HG02973 (cell line): ENCODE data around the gene SP7.
"Not testable (repeated sequence)": the region's sequence is repeated elsewhere in the genome, so short reads cannot be mapped to it uniquely, and the experiment has no call there.

ENCODE experiments used
- ATAC-seq: cut with Tn5 transposase; IDR thresholded peaks from one replicate; pipeline ENCODE4 v1.9.1; 2021; ENCODE audit warnings: moderate library complexity; ENCODE audit not compliant: unreplicated experiment

SP7 gene

GRCh38 chr12:53347905-53348304 is 11.8 kb upstream of the SP7 start:
- no peak for ATAC-seq

- ATAC-seq, result no peak
These were observed 10.3 kb upstream of the SP7 start for GRCh38 chr12:53346491-53346890.

GRCh38 chr12:53345486-53346188 is 9.5 kb upstream of the SP7 start:
- no peak for ATAC-seq

- no peak for ATAC-seq
These were observed 8.8 kb upstream of the SP7 start for GRCh38 chr12:53344824-53345485.

- ATAC-seq, result no peak
These were observed 8.3 kb upstream of the SP7 start for GRCh38 chr12:53344487-53344823.

- ATAC-seq, result no peak
These were observed 7.8 kb upstream of the SP7 start for GRCh38 chr12:53343969-53344368.

- no peak for ATAC-seq
These were observed 7.3 kb upstream of the SP7 start for GRCh38 chr12:53343449-53343848.

GRCh38 chr12:53340398-53340797 is 4.2 kb upstream of the SP7 start:
- ATAC-seq, result no peak

GRCh38 chr12:53338916-53339315 is 2.8 kb upstream of the SP7 start:
- ATAC-seq, result no peak

GRCh38 chr12:53338017-53338416 is 1.9 kb upstream of the SP7 start:
- ATAC-seq, result no peak

- no peak for ATAC-seq
These were observed 1.3 kb downstream of the SP7 start for GRCh38 chr12:53334822-53335221.

- no peak for ATAC-seq
These were observed 2.3 kb downstream of the SP7 start for GRCh38 chr12:53333845-53334244.

- no peak for ATAC-seq
These were observed 2.9 kb downstream of the SP7 start for GRCh38 chr12:53333289-53333688.

- ATAC-seq, result no peak
These were observed 3.4 kb downstream of the SP7 start for GRCh38 chr12:53332744-53333143.

GRCh38 chr12:53332339-53332738 is 3.8 kb downstream of the SP7 start:
- not testable (repeated sequence) for ATAC-seq

GRCh38 chr12:53330671-53331070 is 5.5 kb downstream of the SP7 start:
- ATAC-seq, result no peak

- no peak for ATAC-seq
These were observed 8.1 kb downstream of the SP7 start for GRCh38 chr12:53328043-53328435.

GRCh38 chr12:53327435-53328042 is 8.6 kb downstream of the SP7 start:
- ATAC-seq, result no peak

GRCh38 chr12:53326460-53327185 is 9.5 kb downstream of the SP7 start:
- no peak for ATAC-seq

GRCh38 chr12:53325511-53326061 is 10.6 kb downstream of the SP7 start:
- ATAC-seq, result no peak

- peak; percentile 40 for ATAC-seq
These were observed 11.2 kb downstream of the SP7 start for GRCh38 chr12:53324779-53325510.
